H1 (cell line): Measurements from ENCODE around the gene KDM2A. TPM values are rescaled to one million over a fixed set of nuclear protein-coding genes. Genes with fewer than 3 reads are reported as not detected.

Source experiments
- CTBP2 ChIP-seq: IDR thresholded peaks from 2 replicates; pipeline ENCODE4 v1.7.0; 2011; ENCODE audit warnings: borderline replicate concordance, mild to moderate bottlenecking, moderate library complexity, mixed read lengths, low read length; ENCODE audit not compliant: insufficient read depth, insufficient read length
- NANOG ChIP-seq: IDR thresholded peaks from 2 replicates; pipeline ENCODE4 v1.6.1; 2011; ENCODE audit warnings: low read length, low read depth, mild to moderate bottlenecking, inconsistent platforms; ENCODE audit not compliant: insufficient read depth, poor library complexity, severe bottlenecking
- NRF1 ChIP-seq: IDR thresholded peaks from 2 replicates; pipeline ENCODE4 v1.6.1; 2011; ENCODE audit warnings: mild to moderate bottlenecking, low read depth, low read length, improper control_type of control experiment
- PHF8 ChIP-seq: fragments of 200-600 bp; sonication (generic); conservative IDR thresholded peaks from 2 replicates; pipeline ENCODE4 v1.7.1; 2012; ENCODE audit warnings: low read depth, mild to moderate bottlenecking, inconsistent platforms, low read length, moderate library complexity
- RFX5 ChIP-seq: IDR thresholded peaks from 2 replicates; pipeline ENCODE4 v1.6.1; 2011; ENCODE audit warnings: low read depth, low read length, improper control_type of control experiment, borderline replicate concordance
- RXRA ChIP-seq: IDR thresholded peaks from 2 replicates; pipeline ENCODE4 v1.6.1; 2011; ENCODE audit warnings: low read depth, mild to moderate bottlenecking, low read length, moderate library complexity; ENCODE audit not compliant: insufficient read depth
- SAP30 ChIP-seq: fragments of 300-600 bp; sonication (generic); IDR thresholded peaks from 2 replicates; pipeline ENCODE4 v1.7.1; 2012; ENCODE audit warnings: low read length, moderate library complexity, mild to moderate bottlenecking, inconsistent platforms; ENCODE audit not compliant: insufficient read depth, insufficient replicate concordance
- SUZ12 ChIP-seq: fragments of 200-600 bp; sonication (generic); IDR thresholded peaks from 2 replicates; pipeline ENCODE4 v1.6.1; 2012; ENCODE audit warnings: mild to moderate bottlenecking, inconsistent platforms, low read length, moderate library complexity, mixed read lengths
- polyA plus RNA-seq, 7 experiments: library from polyadenylated mRNA; depleted of rRNA in 3 of 7; stranded (reverse) in 5 of 7; unstranded in 2 of 7; fragments of >200 nt in 5 of 7; fragments of 200-250 nt in 2 of 7; gene quantifications; 1 replicate in 5 of 7; 2 replicates in 1 of 7; 4 replicates in 1 of 7; pipeline versions ENCODE4 v1.2.1 to v1.2.3, GENCODE V29; 2011 to 2013; ENCODE audit warnings: missing spikeins in 2 of 7, mixed read lengths in 2 of 7
- total RNA-seq: library from RNA; stranded (reverse); fragmentation: NEBNext Ultra II Directional; extraction: Animal tissue kit (Norgen Biotek cat#: 25700); gene quantifications from 2 replicates; pipeline ENCODE4 v1.2.1, GENCODE V29; 2021
- TF ChIP-seq, protein P1 (sequence below): fragments of 300-600 bp; sonication (generic); IDR thresholded peaks from 2 replicates; pipeline ENCODE4 v1.7.1; 2012; ENCODE audit warnings: low read length, moderate library complexity, mild to moderate bottlenecking, inconsistent platforms; ENCODE audit not compliant: insufficient replicate concordance

Gene KDM2A
- total and polyA plus RNA-seq, 2 of the 8 experiments (the other 6 are each of a cell fraction or from before 2014, with no cell fraction given): 55.4 to 66.2 TPM

DNA sequence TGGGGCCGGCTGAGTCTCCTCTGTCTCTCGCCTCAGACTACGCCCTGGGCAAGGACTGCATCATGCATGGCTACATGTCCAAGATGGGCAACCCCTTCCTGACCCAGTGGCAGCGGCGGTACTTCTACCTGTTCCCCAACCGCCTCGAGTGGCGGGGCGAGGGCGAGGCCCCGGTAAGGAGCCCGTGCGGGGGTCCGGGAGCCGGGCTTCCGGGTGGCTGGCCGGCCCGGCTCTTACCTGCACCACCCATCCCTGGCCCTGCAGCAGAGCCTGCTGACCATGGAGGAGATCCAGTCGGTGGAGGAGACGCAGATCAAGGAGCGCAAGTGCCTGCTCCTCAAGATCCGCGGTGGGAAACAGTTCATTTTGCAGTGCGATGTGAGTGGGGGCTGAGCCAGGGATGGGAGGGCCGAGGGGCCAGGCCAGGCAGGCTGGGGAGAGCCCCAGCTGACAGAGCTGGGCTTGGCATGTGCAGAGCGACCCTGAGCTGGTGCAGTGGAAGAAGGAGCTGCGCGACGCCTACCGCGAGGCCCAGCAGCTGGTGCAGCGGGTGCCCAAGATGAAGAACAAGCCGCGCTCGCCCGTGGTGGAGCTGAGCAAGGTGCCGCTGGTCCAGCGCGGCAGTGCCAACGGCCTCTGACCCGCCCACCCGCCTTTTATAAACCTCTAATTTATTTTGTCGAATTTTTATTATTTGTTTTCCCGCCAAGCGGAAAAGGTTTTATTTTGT, 165.9 kb downstream of the KDM2A start (continued):
- TF ChIP-seq, protein P1, sequence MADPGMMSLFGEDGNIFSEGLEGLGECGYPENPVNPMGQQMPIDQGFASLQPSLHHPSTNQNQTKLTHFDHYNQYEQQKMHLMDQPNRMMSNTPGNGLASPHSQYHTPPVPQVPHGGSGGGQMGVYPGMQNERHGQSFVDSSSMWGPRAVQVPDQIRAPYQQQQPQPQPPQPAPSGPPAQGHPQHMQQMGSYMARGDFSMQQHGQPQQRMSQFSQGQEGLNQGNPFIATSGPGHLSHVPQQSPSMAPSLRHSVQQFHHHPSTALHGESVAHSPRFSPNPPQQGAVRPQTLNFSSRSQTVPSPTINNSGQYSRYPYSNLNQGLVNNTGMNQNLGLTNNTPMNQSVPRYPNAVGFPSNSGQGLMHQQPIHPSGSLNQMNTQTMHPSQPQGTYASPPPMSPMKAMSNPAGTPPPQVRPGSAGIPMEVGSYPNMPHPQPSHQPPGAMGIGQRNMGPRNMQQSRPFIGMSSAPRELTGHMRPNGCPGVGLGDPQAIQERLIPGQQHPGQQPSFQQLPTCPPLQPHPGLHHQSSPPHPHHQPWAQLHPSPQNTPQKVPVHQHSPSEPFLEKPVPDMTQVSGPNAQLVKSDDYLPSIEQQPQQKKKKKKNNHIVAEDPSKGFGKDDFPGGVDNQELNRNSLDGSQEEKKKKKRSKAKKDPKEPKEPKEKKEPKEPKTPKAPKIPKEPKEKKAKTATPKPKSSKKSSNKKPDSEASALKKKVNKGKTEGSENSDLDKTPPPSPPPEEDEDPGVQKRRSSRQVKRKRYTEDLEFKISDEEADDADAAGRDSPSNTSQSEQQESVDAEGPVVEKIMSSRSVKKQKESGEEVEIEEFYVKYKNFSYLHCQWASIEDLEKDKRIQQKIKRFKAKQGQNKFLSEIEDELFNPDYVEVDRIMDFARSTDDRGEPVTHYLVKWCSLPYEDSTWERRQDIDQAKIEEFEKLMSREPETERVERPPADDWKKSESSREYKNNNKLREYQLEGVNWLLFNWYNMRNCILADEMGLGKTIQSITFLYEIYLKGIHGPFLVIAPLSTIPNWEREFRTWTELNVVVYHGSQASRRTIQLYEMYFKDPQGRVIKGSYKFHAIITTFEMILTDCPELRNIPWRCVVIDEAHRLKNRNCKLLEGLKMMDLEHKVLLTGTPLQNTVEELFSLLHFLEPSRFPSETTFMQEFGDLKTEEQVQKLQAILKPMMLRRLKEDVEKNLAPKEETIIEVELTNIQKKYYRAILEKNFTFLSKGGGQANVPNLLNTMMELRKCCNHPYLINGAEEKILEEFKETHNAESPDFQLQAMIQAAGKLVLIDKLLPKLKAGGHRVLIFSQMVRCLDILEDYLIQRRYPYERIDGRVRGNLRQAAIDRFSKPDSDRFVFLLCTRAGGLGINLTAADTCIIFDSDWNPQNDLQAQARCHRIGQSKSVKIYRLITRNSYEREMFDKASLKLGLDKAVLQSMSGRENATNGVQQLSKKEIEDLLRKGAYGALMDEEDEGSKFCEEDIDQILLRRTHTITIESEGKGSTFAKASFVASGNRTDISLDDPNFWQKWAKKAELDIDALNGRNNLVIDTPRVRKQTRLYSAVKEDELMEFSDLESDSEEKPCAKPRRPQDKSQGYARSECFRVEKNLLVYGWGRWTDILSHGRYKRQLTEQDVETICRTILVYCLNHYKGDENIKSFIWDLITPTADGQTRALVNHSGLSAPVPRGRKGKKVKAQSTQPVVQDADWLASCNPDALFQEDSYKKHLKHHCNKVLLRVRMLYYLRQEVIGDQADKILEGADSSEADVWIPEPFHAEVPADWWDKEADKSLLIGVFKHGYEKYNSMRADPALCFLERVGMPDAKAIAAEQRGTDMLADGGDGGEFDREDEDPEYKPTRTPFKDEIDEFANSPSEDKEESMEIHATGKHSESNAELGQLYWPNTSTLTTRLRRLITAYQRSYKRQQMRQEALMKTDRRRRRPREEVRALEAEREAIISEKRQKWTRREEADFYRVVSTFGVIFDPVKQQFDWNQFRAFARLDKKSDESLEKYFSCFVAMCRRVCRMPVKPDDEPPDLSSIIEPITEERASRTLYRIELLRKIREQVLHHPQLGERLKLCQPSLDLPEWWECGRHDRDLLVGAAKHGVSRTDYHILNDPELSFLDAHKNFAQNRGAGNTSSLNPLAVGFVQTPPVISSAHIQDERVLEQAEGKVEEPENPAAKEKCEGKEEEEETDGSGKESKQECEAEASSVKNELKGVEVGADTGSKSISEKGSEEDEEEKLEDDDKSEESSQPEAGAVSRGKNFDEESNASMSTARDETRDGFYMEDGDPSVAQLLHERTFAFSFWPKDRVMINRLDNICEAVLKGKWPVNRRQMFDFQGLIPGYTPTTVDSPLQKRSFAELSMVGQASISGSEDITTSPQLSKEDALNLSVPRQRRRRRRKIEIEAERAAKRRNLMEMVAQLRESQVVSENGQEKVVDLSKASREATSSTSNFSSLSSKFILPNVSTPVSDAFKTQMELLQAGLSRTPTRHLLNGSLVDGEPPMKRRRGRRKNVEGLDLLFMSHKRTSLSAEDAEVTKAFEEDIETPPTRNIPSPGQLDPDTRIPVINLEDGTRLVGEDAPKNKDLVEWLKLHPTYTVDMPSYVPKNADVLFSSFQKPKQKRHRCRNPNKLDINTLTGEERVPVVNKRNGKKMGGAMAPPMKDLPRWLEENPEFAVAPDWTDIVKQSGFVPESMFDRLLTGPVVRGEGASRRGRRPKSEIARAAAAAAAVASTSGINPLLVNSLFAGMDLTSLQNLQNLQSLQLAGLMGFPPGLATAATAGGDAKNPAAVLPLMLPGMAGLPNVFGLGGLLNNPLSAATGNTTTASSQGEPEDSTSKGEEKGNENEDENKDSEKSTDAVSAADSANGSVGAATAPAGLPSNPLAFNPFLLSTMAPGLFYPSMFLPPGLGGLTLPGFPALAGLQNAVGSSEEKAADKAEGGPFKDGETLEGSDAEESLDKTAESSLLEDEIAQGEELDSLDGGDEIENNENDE: no peak
- TF ChIP-seq NANOG (no peak), CTBP2 (no peak), RXRA (no peak), SAP30 (no peak), RFX5 (no peak), NRF1 (no peak), PHF8 (no peak), SUZ12 (no peak)
